PC-3 (cell line): Measurements from ENCODE around the gene SCO1.

Experiments used
- CTCF ChIP-seq: fragments of 300-600 bp; sonication (generic); conservative IDR thresholded peaks from 2 replicates; pipeline ENCODE4 v1.5.1; 2017; ENCODE audit warnings: antibody characterized with exemption, low read depth, mild to moderate bottlenecking, low read length
- EZH2phosphoT487 ChIP-seq: fragments of 300-600 bp; sonication (generic); IDR thresholded peaks from 2 replicates; pipeline ENCODE4 v1.6.1; 2018; ENCODE audit warnings: mild to moderate bottlenecking, antibody characterized with exemption, low read length, borderline replicate concordance

GRCh38 chr17:10628756-10629155, 68.6 kb downstream of the SCO1 start:
- TF ChIP-seq CTCF = peak; percentile 41; the same call in 1 of the 2 replicates
- no peak for TF ChIP-seq EZH2phosphoT487
